Left ventricle myocardium inferior (tissue), 1 donor: Measurements from ENCODE around the gene GPR107. TPM values are rescaled to one million over a fixed set of nuclear protein-coding genes. Genes with fewer than 3 reads are reported as not detected.

Experiments used
- DNase-seq: peaks from one replicate; pipeline ENCODE4 v3.0.0-alpha.2; 2020
- H3K27ac ChIP-seq: fragments of 200-600 bp; replicated peaks from 2 replicates; pipeline ENCODE4 v1.8.0; 2021
- H3K27me3 ChIP-seq: fragments of 200-600 bp; 2 replicates; pipeline ENCODE4 v1.8.0; 2021; ENCODE audit warnings: low read depth
- H3K36me3 ChIP-seq: fragments of 200-600 bp; 2 replicates; pipeline ENCODE4 v1.8.0; 2021
- H3K4me1 ChIP-seq: fragments of 200-600 bp; 2 replicates; pipeline ENCODE4 v1.8.0; 2021
- H3K4me3 ChIP-seq: fragments of 200-600 bp; 2 replicates; pipeline ENCODE4 v1.8.0; 2021; ENCODE audit warnings: mild to moderate bottlenecking, moderate library complexity
- H3K9me3 ChIP-seq: fragments of 200-600 bp; replicated peaks from 2 replicates; pipeline ENCODE4 v1.8.0; 2021
- CTCF ChIP-seq: fragments of 200-600 bp; IDR thresholded peaks from 2 replicates; pipeline ENCODE4 v1.8.0; 2021; ENCODE audit warnings: antibody characterized with exemption, mild to moderate bottlenecking, borderline replicate concordance
- intact Hi-C: fragments of 100-400 bp; cut with micrococcal nuclease; formaldehyde crosslinking; loops from one replicate; pipeline ENCODE4 v1.11.0; 2022
- total RNA-seq: library from RNA; stranded (reverse); fragmentation: NEBNext Ultra II Directional; extraction: Animal tissue kit (Norgen Biotek cat#: 25700); gene quantifications from one replicate; pipeline ENCODE4 v1.2.1, GENCODE V29; 2021
- donor health status: DM: no; HTN: yes; CAD: no; lungs with severe emphysema.

The GPR107 gene
- total RNA-seq, 1 donor from 2014 or later: 23.3 TPM

- Histone ChIP-seq H3K4me3 (no peak overlapping the region), H3K27ac (peak overlapping the region; percentile 60), H3K9me3 (no peaks in the 10 kb centered on the region), H3K36me3 (peaks cover 10% of the 10 kb centered on the region), H3K27me3 (no peaks in the 10 kb centered on the region), H3K4me1 (peaks cover 44% of the 10 kb centered on the region)
- intact Hi-C loops: no loop called here
- no peak for DNase-seq
- TF ChIP-seq CTCF: no peak
These were observed 85.5 kb downstream of the GPR107 start for GRCh38 chr9:130139251-130139650.

- TF ChIP-seq CTCF: no peak
- Histone ChIP-seq H3K27me3 (peaks cover 6% of the 10 kb centered on the region), H3K9me3 (no peaks in the 10 kb centered on the region), H3K4me3 (no peak overlapping the region), H3K27ac (no peak overlapping the region), H3K4me1 (peaks cover 56% of the 10 kb centered on the region), H3K36me3 (no peaks in the 10 kb centered on the region)
- intact Hi-C loops: no loop called here
- no peak for DNase-seq
These were observed 87.0 kb downstream of the GPR107 start for GRCh38 chr9:130140706-130141105.

- no peak for TF ChIP-seq CTCF
- DNase-seq: no peak
- no peaks in the 10 kb centered on the region for H3K36me3 ChIP-seq
- intact Hi-C loops: no loop called here
- H3K27ac ChIP-seq: no peak overlapping the region
- peaks cover 56% of the 10 kb centered on the region for H3K4me1 ChIP-seq
- H3K4me3 ChIP-seq: no peak overlapping the region
- no peaks in the 10 kb centered on the region for H3K9me3 ChIP-seq
- H3K27me3 ChIP-seq: peaks cover 19% of the 10 kb centered on the region
These were observed 88.3 kb downstream of the GPR107 start for GRCh38 chr9:130142056-130142455.

- H3K27ac ChIP-seq: no peak overlapping the region
- no peak for TF ChIP-seq CTCF
- intact Hi-C loops: no loop called here
- DNase-seq: no peak
- no peak overlapping the region for H3K4me3 ChIP-seq
- peaks cover 52% of the 10 kb centered on the region for H3K4me1 ChIP-seq
- no peaks in the 10 kb centered on the region for H3K36me3 ChIP-seq
- peaks cover 25% of the 10 kb centered on the region for H3K27me3 ChIP-seq
- H3K9me3 ChIP-seq: no peaks in the 10 kb centered on the region
These were observed 88.9 kb downstream of the GPR107 start for GRCh38 chr9:130142641-130143040.

GRCh38 chr9:130143279-130143893 is 89.7 kb downstream of the GPR107 start:
- TF ChIP-seq CTCF: no peak
- Histone ChIP-seq H3K36me3 (no peaks in the 10 kb centered on the region), H3K27me3 (peaks cover 30% of the 10 kb centered on the region), H3K27ac (no peak overlapping the region), H3K4me3 (no peak overlapping the region), H3K4me1 (peaks cover 45% of the 10 kb centered on the region), H3K9me3 (no peaks in the 10 kb centered on the region)
- intact Hi-C loops: no loop called here
- no peak for DNase-seq
